Measurements from ENCODE around the gene ZBTB7C.

The ZBTB7C gene

GRCh38 chr18:48184118-48184517 is 225.1 kb downstream of the ZBTB7C start:
- Histone ChIP-seq H3K27ac (ENCODE audit: low read length) (no peak overlapping the region), H3K9ac (ENCODE audit: low read depth, low read length) (no peak overlapping the region), H3K4me3 (ENCODE audit: low read length) (no peak overlapping the region), H3K4me1 (ENCODE audit: insufficient read depth, low read length) (peaks cover 7% of the 10 kb centered on the region; the same call in 1 of the 2 replicates), H3K27me3 (ENCODE audit: insufficient read depth, low read length) (no peaks in the 10 kb centered on the region; the same call in 1 of the 2 replicates), H3K9me3 (ENCODE audit: insufficient read depth, low read depth, low read length) (no peaks in the 10 kb centered on the region), H3K36me3 (ENCODE audit: insufficient read depth, low read depth, low read length) (no peaks in the 10 kb centered on the region)

GRCh38 chr18:48183613-48184012 is 225.6 kb downstream of the ZBTB7C start:
- H3K9me3 ChIP-seq (ENCODE audit: insufficient read depth, low read depth, low read length) = no peaks in the 10 kb centered on the region
- H3K4me3 ChIP-seq (ENCODE audit: low read length) = no peak overlapping the region
- no peak overlapping the region for H3K9ac ChIP-seq (ENCODE audit: low read depth, low read length)
- H3K4me1 ChIP-seq (ENCODE audit: insufficient read depth, low read length) = peaks cover 7% of the 10 kb centered on the region; the same call in 1 of the 2 replicates
- no peaks in the 10 kb centered on the region for H3K36me3 ChIP-seq (ENCODE audit: insufficient read depth, low read depth, low read length)
- H3K27me3 ChIP-seq (ENCODE audit: insufficient read depth, low read length) = no peaks in the 10 kb centered on the region; the same call in 1 of the 2 replicates
- no peak overlapping the region for H3K27ac ChIP-seq (ENCODE audit: low read length)

GRCh38 chr18:48182779-48183178 is 226.4 kb downstream of the ZBTB7C start:
- Histone ChIP-seq H3K27me3 (ENCODE audit: insufficient read depth, low read length) (no peaks in the 10 kb centered on the region; the same call in 1 of the 2 replicates), H3K4me3 (ENCODE audit: low read length) (no peak overlapping the region), H3K4me1 (ENCODE audit: insufficient read depth, low read length) (peaks cover 7% of the 10 kb centered on the region; the same call in 1 of the 2 replicates), H3K9me3 (ENCODE audit: insufficient read depth, low read depth, low read length) (no peaks in the 10 kb centered on the region), H3K27ac (ENCODE audit: low read length) (no peak overlapping the region), H3K36me3 (ENCODE audit: insufficient read depth, low read depth, low read length) (no peaks in the 10 kb centered on the region), H3K9ac (ENCODE audit: low read depth, low read length) (no peak overlapping the region)

GRCh38 chr18:48181857-48182256 is 227.3 kb downstream of the ZBTB7C start:
- Histone ChIP-seq H3K4me1 (ENCODE audit: insufficient read depth, low read length) (peaks cover 7% of the 10 kb centered on the region; the same call in 1 of the 2 replicates), H3K9me3 (ENCODE audit: insufficient read depth, low read depth, low read length) (no peaks in the 10 kb centered on the region), H3K27me3 (ENCODE audit: insufficient read depth, low read length) (no peaks in the 10 kb centered on the region; the same call in 1 of the 2 replicates), H3K9ac (ENCODE audit: low read depth, low read length) (no peak overlapping the region), H3K4me3 (ENCODE audit: low read length) (no peak overlapping the region), H3K27ac (ENCODE audit: low read length) (no peak overlapping the region), H3K36me3 (ENCODE audit: insufficient read depth, low read depth, low read length) (no peaks in the 10 kb centered on the region)

- no peak overlapping the region for H3K4me3 ChIP-seq (ENCODE audit: low read length)
- H3K27ac ChIP-seq (ENCODE audit: low read length) = no peak overlapping the region
- H3K9ac ChIP-seq (ENCODE audit: low read depth, low read length) = no peak overlapping the region
- no peaks in the 10 kb centered on the region for H3K9me3 ChIP-seq (ENCODE audit: insufficient read depth, low read depth, low read length)
- no peaks in the 10 kb centered on the region; the same call in 1 of the 2 replicates for H3K27me3 ChIP-seq (ENCODE audit: insufficient read depth, low read length)
- peaks cover 7% of the 10 kb centered on the region; the same call in 1 of the 2 replicates for H3K4me1 ChIP-seq (ENCODE audit: insufficient read depth, low read length)
- no peaks in the 10 kb centered on the region for H3K36me3 ChIP-seq (ENCODE audit: insufficient read depth, low read depth, low read length)
Observed at GRCh38 chr18:48181087-48181823, 227.9 kb downstream of the ZBTB7C start.

GRCh38 chr18:48179666-48180065 is 229.5 kb downstream of the ZBTB7C start:
- no peak overlapping the region for H3K9ac ChIP-seq (ENCODE audit: low read depth, low read length)
- no peaks in the 10 kb centered on the region; the same call in 1 of the 2 replicates for H3K27me3 ChIP-seq (ENCODE audit: insufficient read depth, low read length)
- H3K36me3 ChIP-seq (ENCODE audit: insufficient read depth, low read depth, low read length) = no peaks in the 10 kb centered on the region
- H3K27ac ChIP-seq (ENCODE audit: low read length) = no peak overlapping the region
- peaks cover 7% of the 10 kb centered on the region; the same call in 1 of the 2 replicates for H3K4me1 ChIP-seq (ENCODE audit: insufficient read depth, low read length)
- H3K9me3 ChIP-seq (ENCODE audit: insufficient read depth, low read depth, low read length) = no peaks in the 10 kb centered on the region
- H3K4me3 ChIP-seq (ENCODE audit: low read length) = no peak overlapping the region

- H3K4me1 ChIP-seq (ENCODE audit: insufficient read depth, low read length) = peaks cover 7% of the 10 kb centered on the region; the same call in 1 of the 2 replicates
- H3K4me3 ChIP-seq (ENCODE audit: low read length) = no peak overlapping the region
- no peak overlapping the region for H3K9ac ChIP-seq (ENCODE audit: low read depth, low read length)
- H3K27me3 ChIP-seq (ENCODE audit: insufficient read depth, low read length) = no peaks in the 10 kb centered on the region; the same call in 1 of the 2 replicates
- no peaks in the 10 kb centered on the region for H3K36me3 ChIP-seq (ENCODE audit: insufficient read depth, low read depth, low read length)
- H3K27ac ChIP-seq (ENCODE audit: low read length) = no peak overlapping the region
- no peaks in the 10 kb centered on the region for H3K9me3 ChIP-seq (ENCODE audit: insufficient read depth, low read depth, low read length)
Observed at GRCh38 chr18:48179001-48179400, 230.2 kb downstream of the ZBTB7C start.

GRCh38 chr18:48176909-48177308 is 232.3 kb downstream of the ZBTB7C start:
- no peaks in the 10 kb centered on the region for H3K36me3 ChIP-seq (ENCODE audit: insufficient read depth, low read depth, low read length)
- H3K4me3 ChIP-seq (ENCODE audit: low read length) = no peak overlapping the region
- H3K4me1 ChIP-seq (ENCODE audit: insufficient read depth, low read length) = peaks cover 7% of the 10 kb centered on the region; the same call in 1 of the 2 replicates
- no peaks in the 10 kb centered on the region; the same call in 1 of the 2 replicates for H3K27me3 ChIP-seq (ENCODE audit: insufficient read depth, low read length)
- no peak overlapping the region for H3K9ac ChIP-seq (ENCODE audit: low read depth, low read length)
- H3K27ac ChIP-seq (ENCODE audit: low read length) = no peak overlapping the region
- H3K9me3 ChIP-seq (ENCODE audit: insufficient read depth, low read depth, low read length) = no peaks in the 10 kb centered on the region

GRCh38 chr18:48173557-48173956 is 235.6 kb downstream of the ZBTB7C start:
- Histone ChIP-seq H3K4me3 (ENCODE audit: low read length) (no peak overlapping the region), H3K27ac (ENCODE audit: low read length) (no peak overlapping the region), H3K9me3 (ENCODE audit: insufficient read depth, low read depth, low read length) (no peaks in the 10 kb centered on the region), H3K4me1 (ENCODE audit: insufficient read depth, low read length) (no peaks in the 10 kb centered on the region), H3K27me3 (ENCODE audit: insufficient read depth, low read length) (no peaks in the 10 kb centered on the region), H3K36me3 (ENCODE audit: insufficient read depth, low read depth, low read length) (no peaks in the 10 kb centered on the region), H3K9ac (ENCODE audit: low read depth, low read length) (no peak overlapping the region)

- Histone ChIP-seq H3K4me3 (ENCODE audit: low read length) (no peak overlapping the region), H3K36me3 (ENCODE audit: insufficient read depth, low read depth, low read length) (no peaks in the 10 kb centered on the region), H3K27me3 (ENCODE audit: insufficient read depth, low read length) (no peaks in the 10 kb centered on the region), H3K27ac (ENCODE audit: low read length) (no peak overlapping the region), H3K9ac (ENCODE audit: low read depth, low read length) (no peak overlapping the region), H3K4me1 (ENCODE audit: insufficient read depth, low read length) (no peaks in the 10 kb centered on the region), H3K9me3 (ENCODE audit: insufficient read depth, low read depth, low read length) (no peaks in the 10 kb centered on the region)
Observed at GRCh38 chr18:48172226-48173006, 236.8 kb downstream of the ZBTB7C start.

GRCh38 chr18:48171490-48172188 is 237.5 kb downstream of the ZBTB7C start:
- Histone ChIP-seq H3K36me3 (ENCODE audit: insufficient read depth, low read depth, low read length) (no peaks in the 10 kb centered on the region), H3K27ac (ENCODE audit: low read length) (no peak overlapping the region), H3K9ac (ENCODE audit: low read depth, low read length) (no peak overlapping the region), H3K9me3 (ENCODE audit: insufficient read depth, low read depth, low read length) (no peaks in the 10 kb centered on the region), H3K4me1 (ENCODE audit: insufficient read depth, low read length) (no peaks in the 10 kb centered on the region), H3K27me3 (ENCODE audit: insufficient read depth, low read length) (no peaks in the 10 kb centered on the region), H3K4me3 (ENCODE audit: low read length) (no peak overlapping the region)
